ENCODE results near the gene KLHL18.
"Not testable (repeated sequence)": the region's sequence is repeated elsewhere in the genome, so short reads cannot be mapped to it uniquely, and the experiment has no call there.

The KLHL18 gene

DNA sequence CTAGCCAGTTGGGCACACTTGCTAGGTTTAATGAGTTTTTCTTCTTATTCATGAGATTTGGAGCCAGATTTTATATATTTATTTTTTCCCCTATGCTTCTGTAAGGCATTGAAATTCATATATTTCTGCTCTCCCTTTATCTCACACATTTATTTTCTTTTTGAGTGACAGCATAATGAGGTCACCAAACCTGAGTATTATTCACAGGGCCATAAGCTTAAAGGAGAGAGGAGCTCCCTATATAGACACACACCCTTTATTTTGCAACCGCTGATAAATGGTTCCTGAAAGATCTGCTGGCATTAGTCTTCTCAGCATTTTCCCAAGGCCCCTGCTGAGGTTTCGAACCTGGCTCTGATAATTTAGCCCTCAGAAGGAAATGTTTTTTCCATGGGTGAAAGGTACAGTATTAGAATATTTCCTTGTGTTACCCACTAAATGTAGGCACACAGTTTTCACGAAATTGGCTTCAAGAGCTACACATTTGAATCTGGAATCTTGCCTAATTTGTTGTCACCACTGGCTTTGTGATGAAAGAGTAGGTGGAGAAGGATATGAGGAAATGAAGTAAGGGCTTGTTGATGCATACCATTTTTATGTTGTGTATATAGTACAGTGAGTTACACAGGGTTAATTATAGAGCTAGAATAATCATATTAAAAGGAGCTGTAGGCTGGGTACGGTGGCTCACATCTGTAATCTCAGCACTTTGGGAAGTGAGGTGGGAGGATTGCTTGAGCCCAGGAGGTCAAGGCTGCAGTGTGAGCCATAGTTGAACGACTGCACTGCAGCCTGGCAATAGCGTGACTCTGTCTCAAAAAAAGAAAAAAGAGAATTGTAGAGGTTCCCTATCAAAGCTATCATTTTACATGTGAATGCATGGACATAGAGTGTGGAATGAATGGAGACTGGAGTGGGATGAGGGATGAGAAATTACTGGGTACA lies 6.5 kb downstream of the KLHL18 start:
- no peaks in the 10 kb centered on the region for H3K9me3 ChIP-seq (ENCODE audit: low read length)
- H4K20me1 ChIP-seq (ENCODE audit: insufficient read depth, low read length), result no peaks in the 10 kb centered on the region
- H3K27me3 ChIP-seq (ENCODE audit: insufficient read depth, low read length), result no peaks in the 10 kb centered on the region
- H3K9me2 ChIP-seq (ENCODE audit: low read depth, low read length), result no peaks in the 10 kb centered on the region
- H3F3A ChIP-seq (ENCODE audit: insufficient read depth, low read length), result no peaks in the 10 kb centered on the region
- no peak overlapping the region for H3K9ac ChIP-seq (ENCODE audit: low read length)
- H2AFZ ChIP-seq (ENCODE audit: low read length), result no peak overlapping the region
- peaks cover 57% of the 10 kb centered on the region for H3K36me3 ChIP-seq (ENCODE audit: insufficient read depth, low read length)
- peaks cover 78% of the 10 kb centered on the region for H3K4me1 ChIP-seq (ENCODE audit: insufficient read depth, low read length, severe bottlenecking)
- no peak overlapping the region for H3K4me3 ChIP-seq (ENCODE audit: low read depth, low read length, poor library complexity, severe bottlenecking)
- peak overlapping the region; percentile 81 for H3K27ac ChIP-seq (ENCODE audit: low read depth, low read length, poor library complexity, severe bottlenecking)
- TF ChIP-seq, protein P1, sequence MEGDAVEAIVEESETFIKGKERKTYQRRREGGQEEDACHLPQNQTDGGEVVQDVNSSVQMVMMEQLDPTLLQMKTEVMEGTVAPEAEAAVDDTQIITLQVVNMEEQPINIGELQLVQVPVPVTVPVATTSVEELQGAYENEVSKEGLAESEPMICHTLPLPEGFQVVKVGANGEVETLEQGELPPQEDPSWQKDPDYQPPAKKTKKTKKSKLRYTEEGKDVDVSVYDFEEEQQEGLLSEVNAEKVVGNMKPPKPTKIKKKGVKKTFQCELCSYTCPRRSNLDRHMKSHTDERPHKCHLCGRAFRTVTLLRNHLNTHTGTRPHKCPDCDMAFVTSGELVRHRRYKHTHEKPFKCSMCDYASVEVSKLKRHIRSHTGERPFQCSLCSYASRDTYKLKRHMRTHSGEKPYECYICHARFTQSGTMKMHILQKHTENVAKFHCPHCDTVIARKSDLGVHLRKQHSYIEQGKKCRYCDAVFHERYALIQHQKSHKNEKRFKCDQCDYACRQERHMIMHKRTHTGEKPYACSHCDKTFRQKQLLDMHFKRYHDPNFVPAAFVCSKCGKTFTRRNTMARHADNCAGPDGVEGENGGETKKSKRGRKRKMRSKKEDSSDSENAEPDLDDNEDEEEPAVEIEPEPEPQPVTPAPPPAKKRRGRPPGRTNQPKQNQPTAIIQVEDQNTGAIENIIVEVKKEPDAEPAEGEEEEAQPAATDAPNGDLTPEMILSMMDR (IDR thresholded peaks at IDR 0.05; ENCODE audit: low read length), result no peak
- TF ChIP-seq EZH2 (IDR thresholded peaks at IDR 0.05; ENCODE audit: borderline replicate concordance, low read length), result no peak
- H3K79me2 ChIP-seq (ENCODE audit: insufficient read depth, low read length), result peaks cover 33% of the 10 kb centered on the region
- H3K4me2 ChIP-seq (ENCODE audit: low read length), result no peak overlapping the region; the same call in 1 of the 2 replicates

DNA sequence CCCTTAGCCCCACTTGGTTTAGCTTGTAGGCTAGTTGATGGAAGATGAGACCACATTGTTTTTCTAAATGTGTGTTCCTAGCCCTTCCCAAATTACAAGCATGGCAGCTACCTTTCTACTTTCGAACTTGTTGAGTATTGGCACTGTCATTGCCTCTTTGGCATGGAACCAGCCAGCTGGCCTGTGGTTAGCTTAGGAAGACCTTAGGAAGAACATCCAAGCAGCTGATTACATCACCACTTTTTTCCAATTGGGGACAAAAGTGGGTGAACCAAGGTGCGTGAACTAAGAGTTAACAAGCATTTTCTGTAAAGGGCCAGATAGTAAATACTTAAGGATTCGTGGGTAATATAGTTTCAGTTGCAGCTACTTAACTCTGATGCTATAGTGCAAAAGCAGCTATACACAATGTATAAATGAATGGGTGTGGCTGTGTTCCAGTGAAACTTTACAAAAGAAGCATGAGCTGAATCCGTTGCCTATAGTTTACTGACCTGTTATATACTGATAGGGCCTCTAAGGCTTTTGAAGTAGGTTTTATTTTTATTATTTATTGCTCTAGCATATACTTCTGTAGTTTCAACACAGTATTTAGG lies 8.5 kb downstream of the KLHL18 start:
- H4K20me1 ChIP-seq (ENCODE audit: insufficient read depth, low read length), result no peaks in the 10 kb centered on the region
- no peaks in the 10 kb centered on the region for H3F3A ChIP-seq (ENCODE audit: insufficient read depth, low read length)
- H3K4me2 ChIP-seq (ENCODE audit: low read length), result peak overlapping the region; percentile 19; the same call in 1 of the 2 replicates
- H3K36me3 ChIP-seq (ENCODE audit: insufficient read depth, low read length), result peaks cover 56% of the 10 kb centered on the region
- no peaks in the 10 kb centered on the region for H3K9me3 ChIP-seq (ENCODE audit: low read length)
- peak overlapping the region; percentile 6 for H3K4me3 ChIP-seq (ENCODE audit: low read depth, low read length, poor library complexity, severe bottlenecking)
- peaks cover 22% of the 10 kb centered on the region for H3K79me2 ChIP-seq (ENCODE audit: insufficient read depth, low read length)
- H3K4me1 ChIP-seq (ENCODE audit: insufficient read depth, low read length, severe bottlenecking), result peaks cover 78% of the 10 kb centered on the region
- TF ChIP-seq, protein P1 (IDR thresholded peaks at IDR 0.05; ENCODE audit: low read length), result no peak
- TF ChIP-seq EZH2 (IDR thresholded peaks at IDR 0.05; ENCODE audit: borderline replicate concordance, low read length), result no peak
- no peaks in the 10 kb centered on the region for H3K27me3 ChIP-seq (ENCODE audit: insufficient read depth, low read length)
- H3K27ac ChIP-seq (ENCODE audit: low read depth, low read length, poor library complexity, severe bottlenecking), result peak overlapping the region; percentile 81
- no peaks in the 10 kb centered on the region for H3K9me2 ChIP-seq (ENCODE audit: low read depth, low read length)
- H2AFZ ChIP-seq (ENCODE audit: low read length), result no peak overlapping the region
- H3K9ac ChIP-seq (ENCODE audit: low read length), result peak overlapping the region; percentile 5; the same call in 1 of the 2 replicates

DNA sequence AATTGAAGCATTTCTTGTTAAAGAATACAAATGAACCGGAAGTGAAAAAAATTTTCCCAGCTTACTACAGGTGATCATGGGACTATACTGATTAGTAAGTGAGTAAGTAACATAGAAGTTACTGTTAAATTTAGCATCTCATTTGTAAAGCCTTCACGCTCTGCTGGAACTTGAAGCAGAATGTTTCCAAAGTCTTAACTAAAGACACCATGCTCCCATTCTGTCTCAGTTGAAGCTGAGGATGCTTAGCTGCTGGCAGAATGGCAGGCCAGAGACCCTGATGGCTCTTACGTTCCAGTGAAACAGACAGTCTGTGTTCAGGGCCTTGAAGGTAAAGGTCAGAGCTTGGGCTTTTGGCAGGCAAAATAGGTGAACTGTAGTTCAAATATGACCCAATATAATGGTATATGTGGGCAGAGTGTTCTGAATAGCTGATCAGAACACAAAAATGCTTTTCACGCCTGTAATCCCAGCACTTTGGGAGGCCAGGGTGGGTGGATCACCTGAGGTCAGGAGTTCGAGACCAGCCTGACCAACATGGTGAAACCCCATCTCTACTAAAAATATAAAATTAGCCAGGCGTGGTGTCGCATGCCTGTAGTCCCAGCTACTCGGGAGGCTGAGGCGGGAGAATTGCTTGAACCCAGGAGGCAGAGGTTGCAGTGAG lies 9.1 kb downstream of the KLHL18 start:
- H3K9me2 ChIP-seq (ENCODE audit: low read depth, low read length); H3F3A ChIP-seq (ENCODE audit: insufficient read depth, low read length); H3K9me3 ChIP-seq (ENCODE audit: low read length); H3K27me3 ChIP-seq (ENCODE audit: insufficient read depth, low read length); H2AFZ ChIP-seq (ENCODE audit: low read length); H3K4me3 ChIP-seq (ENCODE audit: low read depth, low read length, poor library complexity, severe bottlenecking); H4K20me1 ChIP-seq (ENCODE audit: insufficient read depth, low read length): not testable (repeated sequence)
- Histone ChIP-seq H3K4me1 (ENCODE audit: insufficient read depth, low read length, severe bottlenecking) (peaks cover 79% of the 10 kb centered on the region), H3K79me2 (ENCODE audit: insufficient read depth, low read length) (peaks cover 15% of the 10 kb centered on the region), H3K36me3 (ENCODE audit: insufficient read depth, low read length) (peaks cover 50% of the 10 kb centered on the region), H3K9ac (ENCODE audit: low read length) (peak overlapping the region; percentile 1; the same call in 1 of the 2 replicates), H3K27ac (ENCODE audit: low read depth, low read length, poor library complexity, severe bottlenecking) (peak overlapping the region; percentile 81), H3K4me2 (ENCODE audit: low read length) (peak overlapping the region; percentile 19)
